Measurements from ENCODE around the gene BCL2L14.

GRCh38 chr12:12022306-12022936, 48.3 kb upstream of the BCL2L14 start:
- no peak for TF ChIP-seq CREM (CRISPR knock-in tag; IDR thresholded peaks at IDR 0.05)
- TF ChIP-seq CTCF (IDR thresholded peaks at IDR 0.05) = no peak
- no peak for TF ChIP-seq NFATC4 (CRISPR knock-in tag; IDR thresholded peaks at IDR 0.05)
- TF ChIP-seq CREB1 (CRISPR knock-in tag; IDR thresholded peaks at IDR 0.05) = no peak
- no peak for TF ChIP-seq JUN (CRISPR knock-in tag; IDR thresholded peaks at IDR 0.05)
- no peak for TF ChIP-seq ZNF121 (CRISPR knock-in tag; IDR thresholded peaks at IDR 0.05)
- no peak for TF ChIP-seq USF2 (CRISPR knock-in tag; IDR thresholded peaks at IDR 0.05)
- TF ChIP-seq NR2C2 (CRISPR knock-in tag; IDR thresholded peaks at IDR 0.05) = no peak
- no peak for TF ChIP-seq E2F5 (CRISPR knock-in tag; IDR thresholded peaks at IDR 0.05)

Data from WTC11 (cell line).